ENCODE data around the gene SRL. TPM values are rescaled to one million over a fixed set of nuclear protein-coding genes. Genes with fewer than 3 reads are reported as not detected.

Gene SRL
- polyA plus RNA-seq, 1 of the 3 experiments (the other 2 are of a cell fraction) = not detected

GRCh38 chr16:4247460-4247784 is 5.5 kb upstream of the SRL start:
- no peak overlapping the region for H3K4me2 ChIP-seq

More at GRCh38 chr16:4247460-4247784, 5.5 kb upstream of the SRL start:
- Histone ChIP-seq H3K36me3 (replicated peaks in 1 of 2; ENCODE audit: control insufficient read depth in 1 of 2, insufficient read depth in 2 of 2, low read length in 1 of 2) (no peaks in the 10 kb centered on the region), H2AFZ (ENCODE audit: low read depth) (no peak overlapping the region), H3K9me2 (no peaks in the 10 kb centered on the region), H3K4me1 (ENCODE audit: control insufficient read depth in 1 of 2, insufficient read depth in 2 of 2, low read depth in 1 of 2, low read length in 1 of 2) (no peaks in the 10 kb centered on the region; a peak in 1 of 4 replicates), H3K27me3 (ENCODE audit: insufficient read depth) (no peaks in the 10 kb centered on the region), H3K9me3 (no peaks in the 10 kb centered on the region), H3K9ac (no peak overlapping the region), H3K79me2 (ENCODE audit: insufficient read depth) (no peaks in the 10 kb centered on the region), H3F3A (replicated peaks; ENCODE audit: insufficient read depth) (no peaks in the 10 kb centered on the region), H4K20me1 (ENCODE audit: insufficient read depth) (no peaks in the 10 kb centered on the region), H3K4me3 (ENCODE audit: low read depth in 2 of 2, low read length in 1 of 2) (no peak overlapping the region), H3K27ac (ENCODE audit: low read depth in 2 of 2, low read length in 1 of 2) (no peak overlapping the region)
- WGBS (ENCODE audit: low lambda C conversion rate) = 72% methylated on average over 7 of the region's 7 CpGs
- no peak for TF ChIP-seq ZBTB33 (IDR thresholded peaks at IDR 0.05; ENCODE audit: borderline replicate concordance, low read depth)
- TF ChIP-seq RAD21 (IDR thresholded peaks at IDR 0.05; ENCODE audit: low read length) = no peak
- no peak for TF ChIP-seq TAF1 (IDR thresholded peaks at IDR 0.05; ENCODE audit: borderline replicate concordance, low read depth, low read length)
- no peak for TF ChIP-seq GATA2 (CRISPR knock-in tag; IDR thresholded peaks at IDR 0.05)
- no peak for TF ChIP-seq FOXJ3 (CRISPR knock-in tag; IDR thresholded peaks at IDR 0.05)
- TF ChIP-seq REST (IDR thresholded peaks at IDR 0.05; ENCODE audit: low read depth, low read length) = no peak
- no peak for TF ChIP-seq RXRA (IDR thresholded peaks at IDR 0.05; ENCODE audit: borderline replicate concordance, low read depth)
- TF ChIP-seq MEF2A (IDR thresholded peaks at IDR 0.05; ENCODE audit: borderline replicate concordance, low read depth) = no peak
- TF ChIP-seq FOSL2 (IDR thresholded peaks at IDR 0.05; ENCODE audit: borderline replicate concordance, low read depth) = no peak
- no peak for TF ChIP-seq MXI1 (IDR thresholded peaks at IDR 0.05; ENCODE audit: low read depth, low read length)
- TF ChIP-seq YY1 (IDR thresholded peaks at IDR 0.05; ENCODE audit: low read depth) = no peak
- TF ChIP-seq NRF1 (IDR thresholded peaks at IDR 0.05; ENCODE audit: low read depth, low read length) = no peak
- TF ChIP-seq POLR2AphosphoS5 (IDR thresholded peaks at IDR 0.05; ENCODE audit: low read depth, low read length) = no peak
- no peak for TF ChIP-seq USF2 (IDR thresholded peaks at IDR 0.05; ENCODE audit: borderline replicate concordance, low read depth, low read length)
- TF ChIP-seq CTCF (IDR thresholded peaks at IDR 0.05) = no peak
- POLR2A ChIA-PET = no interaction called here
- CTCF ChIA-PET = interaction anchor here (1.6 to 1.7 kb wide), 2 partner anchors 14 to 17 kb away, joined by 4 to 6 read pairs; no protein-coding TSS in a partner anchor
- DNase-seq = no peak
